SK-N-SH (cell line): Measurements from ENCODE around the gene PIEZO2.

Source experiments
- CTCF ChIP-seq: fragments of 200-600 bp; sonication (generic); IDR thresholded peaks from 2 replicates; pipeline ENCODE4 v1.6.1; 2017; ENCODE audit warnings: antibody characterized with exemption, mild to moderate bottlenecking, moderate library complexity
- REST ChIP-seq: IDR thresholded peaks from 2 replicates; pipeline ENCODE4 v1.6.1; 2012; ENCODE audit warnings: mild to moderate bottlenecking, low read depth, low read length, moderate library complexity

- TF ChIP-seq REST (no peak), CTCF (no peak)
Measured at GRCh38 chr18:11051462-11051861, 97.9 kb downstream of the PIEZO2 start.
